IMR-90 (cell line): ENCODE results near the gene TGM6. TPM values are rescaled to one million over a fixed set of nuclear protein-coding genes. Genes with fewer than 3 reads are reported as not detected.

Experiments
- ATAC-seq: fragments of 200-7000 bp; cut with Tn5 transposase; 2 replicates; pipeline ENCODE4 v1.9.1; 2020; ENCODE audit warnings: low read depth, mild to moderate bottlenecking, moderate library complexity
- BruUV-seq: library from RNA; stranded (reverse); fragments of 400-500 nt; replicated peaks from 2 replicates; lab custom pipeline; 2021; lab: Mats Ljungman, UMichigan
- CTCF ChIA-PET: fragments of 300-600 bp; formaldehyde crosslinking; extraction: SDS; loops from one replicate; lab custom pipeline; 2021; ENCODE audit warnings: antibody characterized with exemption; lab: Yijun Ruan, JAX
- POLR2A ChIA-PET: fragments of 300-600 bp; sonication (Branson Sonifier 250); formaldehyde crosslinking; loops from one replicate; lab custom pipeline; 2022; ENCODE audit warnings: antibody characterized with exemption; ENCODE audit not compliant: unreplicated experiment; lab: Charles Lee
- DNase-seq: peaks from one replicate; pipeline ENCODE4 v3.0.0; 2013
- H2AFZ ChIP-seq: replicated peaks from 2 replicates; pipeline ENCODE3; 2013; ENCODE audit warnings: low read length, mild to moderate bottlenecking; ENCODE audit not compliant: poor library complexity
- H2AK5ac ChIP-seq: 2 replicates; pipeline ENCODE4 v1.6.1; 2013; ENCODE audit warnings: low read depth, low read length, inconsistent platforms
- H2AK9ac ChIP-seq: replicated peaks from 2 replicates; pipeline ENCODE3; 2013; ENCODE audit warnings: mild to moderate bottlenecking, low read depth, low read length, moderate library complexity; ENCODE audit not compliant: poor library complexity
- H2BK120ac ChIP-seq: 2 replicates; pipeline ENCODE4 v1.6.1; 2013; ENCODE audit warnings: low read depth, low read length, inconsistent platforms
- H2BK15ac ChIP-seq: 3 replicates; pipeline ENCODE4 v1.6.1; 2013; ENCODE audit warnings: low read depth, low read length, inconsistent platforms
- H2BK20ac ChIP-seq: 2 replicates; pipeline ENCODE4 v1.6.1; 2013; ENCODE audit warnings: low read depth, mild to moderate bottlenecking, inconsistent platforms, low read length, moderate library complexity
- H2BK5ac ChIP-seq: 2 replicates; pipeline ENCODE4 v1.6.1; 2013; ENCODE audit warnings: mild to moderate bottlenecking, low read depth, low read length, inconsistent platforms; ENCODE audit not compliant: poor library complexity, severe bottlenecking
- H3K14ac ChIP-seq: replicated peaks from 2 replicates; pipeline ENCODE4 v1.6.1; 2013; ENCODE audit warnings: low read depth, low read length, inconsistent platforms
- H3K18ac ChIP-seq: 2 replicates; pipeline ENCODE4 v1.6.1; 2013; ENCODE audit warnings: low read depth, low read length, control low read depth
- H3K23ac ChIP-seq: 2 replicates; pipeline ENCODE4 v1.6.1; 2013; ENCODE audit warnings: low read depth, low read length, inconsistent platforms
- H3K27ac ChIP-seq: 2 replicates; pipeline ENCODE4 v1.5.1; 2013; ENCODE audit warnings: mild to moderate bottlenecking, control low read depth, low read length; ENCODE audit not compliant: insufficient read depth
- H3K27me3 ChIP-seq: 2 replicates; pipeline ENCODE4 v1.6.1; 2013; ENCODE audit warnings: low read length; ENCODE audit not compliant: control insufficient read depth, insufficient read depth
- H3K36me3 ChIP-seq: 2 replicates; pipeline ENCODE4 v1.6.1; 2013; ENCODE audit warnings: low read length, mixed read lengths; ENCODE audit not compliant: control insufficient read depth, insufficient read depth
- H3K4ac ChIP-seq: 2 replicates; pipeline ENCODE4 v1.6.1; 2013; ENCODE audit warnings: low read depth, low read length, inconsistent platforms
- H3K4me1 ChIP-seq: 2 replicates; pipeline ENCODE4 v1.6.1; 2013; ENCODE audit warnings: low read length, mixed read lengths; ENCODE audit not compliant: control insufficient read depth, insufficient read depth
- H3K4me2 ChIP-seq: 2 replicates; pipeline ENCODE4 v1.6.1; 2013; ENCODE audit warnings: low read depth, mild to moderate bottlenecking, control low read depth, low read length, moderate library complexity
- H3K4me3 ChIP-seq: 2 replicates; pipeline ENCODE4 v1.5.1; 2013; ENCODE audit warnings: low read depth, mild to moderate bottlenecking, control low read depth, low read length, moderate library complexity; ENCODE audit not compliant: insufficient read depth
- H3K56ac ChIP-seq: 2 replicates; pipeline ENCODE4 v1.6.1; 2013; ENCODE audit warnings: low read length, inconsistent platforms; ENCODE audit not compliant: insufficient read depth; ENCODE audit errors: extremely low read depth
- H3K79me1 ChIP-seq, 2 experiments: 2 replicates each; pipeline ENCODE4 v1.6.1; 2013; ENCODE audit warnings: low read length in 2 of 2, inconsistent platforms in 1 of 2, low read depth in 1 of 2
- H3K9ac ChIP-seq: 2 replicates; pipeline ENCODE4 v1.6.1; 2013; ENCODE audit warnings: low read depth, low read length, control low read depth
- H3K9me1 ChIP-seq: 2 replicates; pipeline ENCODE4 v1.6.1; 2013; ENCODE audit warnings: low read length, inconsistent platforms; ENCODE audit not compliant: insufficient read depth
- H3K9me3 ChIP-seq: 2 replicates; pipeline ENCODE4 v1.6.1; 2013; ENCODE audit warnings: low read length; ENCODE audit not compliant: control insufficient read depth, insufficient read depth
- H4K20me1 ChIP-seq: 2 replicates; pipeline ENCODE4 v1.6.1; 2013; ENCODE audit warnings: low read length, inconsistent platforms; ENCODE audit not compliant: insufficient read depth
- H4K5ac ChIP-seq: 2 replicates; pipeline ENCODE4 v1.6.1; 2013; ENCODE audit warnings: mild to moderate bottlenecking, low read depth, low read length, control low read depth
- H4K8ac ChIP-seq, 2 experiments: 2 replicates each; pipeline ENCODE4 v1.6.1; 2013; ENCODE audit warnings: low read depth in 2 of 2, low read length in 2 of 2, control low read depth in 1 of 2, inconsistent platforms in 1 of 2
- H4K91ac ChIP-seq: 2 replicates; pipeline ENCODE4 v1.6.1; 2013; ENCODE audit warnings: low read depth, low read length, inconsistent platforms; ENCODE audit not compliant: insufficient read depth
- MAFK ChIP-seq: IDR thresholded peaks from 2 replicates; pipeline ENCODE4 v1.6.1; 2012; ENCODE audit warnings: low read depth, low read length, improper control_type of control experiment
- MAZ ChIP-seq: IDR thresholded peaks from 2 replicates; pipeline ENCODE4 v1.6.1; 2012; ENCODE audit warnings: low read depth, mild to moderate bottlenecking, low read length, improper control_type of control experiment, moderate library complexity, borderline replicate concordance
- WGBS, 2 experiments: methylation state at CpG; one replicate each; pipeline versions ENCODE4 v1.1.5 to v1.1.7; 2013; ENCODE audit warnings: missing lambda C conversion rate in 2 of 2; ENCODE audit not compliant: insufficient read length in 1 of 2; ENCODE audit errors: extremely low coverage in 2 of 2; 5-methylcytosine and 5-hydroxymethylcytosine counted together
- dilution Hi-C: fragments of 300-500 bp; cut with HindIII; formaldehyde crosslinking; loops from one replicate; pipeline ENCODE4 v1.14.3; 2018; ENCODE audit warnings: low sequenced_read_pairs; ENCODE audit not compliant: unreplicated experiment
- in situ Hi-C: fragments of 300-500 bp; cut with MboI; formaldehyde crosslinking; loops from 3 replicates; pipeline ENCODE4 v1.14.3; 2019; ENCODE audit warnings: low sequenced_read_pairs, inconsistent platforms, mixed read lengths
- intact Hi-C: fragments of 100-400 bp; cut with micrococcal nuclease; formaldehyde crosslinking; loops from 2 replicates; pipeline ENCODE4 v1.10.0; 2022
- polyA plus RNA-seq, 3 experiments: library from polyadenylated mRNA; depleted of rRNA; stranded (reverse); fragments of >200 nt; gene quantifications; 2 replicates each; pipeline ENCODE4 v1.2.3, GENCODE V29; 2012; ENCODE audit warnings: low replicate concordance in 1 of 3
- total RNA-seq: library from RNA; depleted of rRNA; stranded (reverse); fragments of >200 nt; gene quantifications from 2 replicates; pipeline ENCODE4 v1.2.3, GENCODE V29; 2012
- TF ChIP-seq, protein P1 (sequence below): conservative IDR thresholded peaks from 2 replicates; pipeline ENCODE4 v1.5.1; 2012; ENCODE audit warnings: mild to moderate bottlenecking, low read depth, low read length, improper control_type of control experiment
- TF ChIP-seq, protein P2 (sequence below): fragments of 150-350 bp; IDR thresholded peaks from 2 replicates; pipeline ENCODE4 v1.6.1; 2017; ENCODE audit warnings: mild to moderate bottlenecking, antibody characterized with exemption, low read length, low read depth
- TF ChIP-seq, protein P3 (sequence below): fragments of 150-350 bp; IDR thresholded peaks from 2 replicates; pipeline ENCODE4 v1.6.1; 2016; ENCODE audit warnings: low read depth, mild to moderate bottlenecking, low read length, moderate library complexity, borderline replicate concordance

Gene TGM6
- total and polyA plus RNA-seq, 2 of the 4 experiments (the other 2 are of a cell fraction) = not detected

DNA sequence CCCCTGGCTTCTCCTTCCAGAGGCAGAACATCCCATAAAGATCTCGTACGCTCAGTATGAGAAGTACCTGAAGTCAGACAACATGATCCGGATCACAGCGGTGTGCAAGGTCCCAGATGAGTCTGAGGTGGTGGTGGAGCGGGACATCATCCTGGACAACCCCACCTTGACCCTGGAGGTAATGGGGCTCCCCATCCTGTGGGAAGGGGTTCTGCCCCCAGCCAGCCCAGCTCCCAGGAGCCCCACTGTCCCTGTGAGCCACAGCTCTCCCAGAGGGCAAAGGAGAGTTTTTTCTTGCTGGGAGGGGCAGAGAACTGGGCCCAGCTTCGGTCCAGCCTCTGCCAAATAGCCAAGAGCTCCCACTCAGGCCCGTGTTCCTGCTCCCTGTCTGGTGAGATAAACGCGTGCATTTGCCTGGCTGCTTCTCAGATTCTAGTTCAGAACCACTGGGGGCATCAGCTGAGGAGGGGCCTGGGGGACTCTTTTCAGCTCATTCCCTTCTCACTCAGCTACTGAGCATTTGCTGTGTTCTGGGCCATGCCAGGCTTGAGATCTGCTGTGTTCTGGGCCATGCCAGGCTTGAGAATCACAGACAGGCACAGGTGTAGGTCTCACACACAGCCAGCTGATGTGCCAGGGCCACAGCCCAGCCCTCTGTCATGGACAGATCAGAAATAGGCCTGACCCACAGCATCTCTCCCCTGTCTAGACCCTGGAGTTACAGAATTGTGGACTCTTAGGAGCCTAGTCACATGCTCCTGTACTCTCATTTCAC, 45.4 kb upstream of the TGM6 start:
- Histone ChIP-seq H3K36me3 (no peaks in the 10 kb centered on the region), H4K20me1 (no peaks in the 10 kb centered on the region), H3K79me1 (no peaks in the 10 kb centered on the region), H2BK15ac (no peak overlapping the region), H2AFZ (no peak overlapping the region), H3K27me3 (peaks cover 11% of the 10 kb centered on the region), H3K56ac (no peak overlapping the region), H3K4me3 (no peak overlapping the region), H3K9ac (no peak overlapping the region), H2AK5ac (no peak overlapping the region), H3K14ac (no peak overlapping the region), H3K23ac (no peak overlapping the region), H3K4me1 (no peaks in the 10 kb centered on the region), H3K4me2 (no peak overlapping the region), H4K5ac (no peak overlapping the region), H2BK120ac (no peak overlapping the region), H3K9me3 (no peaks in the 10 kb centered on the region), H3K4ac (no peak overlapping the region), H4K8ac (no peak overlapping the region), H3K18ac (no peak overlapping the region), H2BK5ac (no peak overlapping the region), H4K91ac (no peak overlapping the region), H3K9me1 (no peaks in the 10 kb centered on the region), H2AK9ac (no peak overlapping the region), H3K27ac (no peak overlapping the region), H2BK20ac (no peak overlapping the region)
- TF ChIP-seq, protein P1, sequence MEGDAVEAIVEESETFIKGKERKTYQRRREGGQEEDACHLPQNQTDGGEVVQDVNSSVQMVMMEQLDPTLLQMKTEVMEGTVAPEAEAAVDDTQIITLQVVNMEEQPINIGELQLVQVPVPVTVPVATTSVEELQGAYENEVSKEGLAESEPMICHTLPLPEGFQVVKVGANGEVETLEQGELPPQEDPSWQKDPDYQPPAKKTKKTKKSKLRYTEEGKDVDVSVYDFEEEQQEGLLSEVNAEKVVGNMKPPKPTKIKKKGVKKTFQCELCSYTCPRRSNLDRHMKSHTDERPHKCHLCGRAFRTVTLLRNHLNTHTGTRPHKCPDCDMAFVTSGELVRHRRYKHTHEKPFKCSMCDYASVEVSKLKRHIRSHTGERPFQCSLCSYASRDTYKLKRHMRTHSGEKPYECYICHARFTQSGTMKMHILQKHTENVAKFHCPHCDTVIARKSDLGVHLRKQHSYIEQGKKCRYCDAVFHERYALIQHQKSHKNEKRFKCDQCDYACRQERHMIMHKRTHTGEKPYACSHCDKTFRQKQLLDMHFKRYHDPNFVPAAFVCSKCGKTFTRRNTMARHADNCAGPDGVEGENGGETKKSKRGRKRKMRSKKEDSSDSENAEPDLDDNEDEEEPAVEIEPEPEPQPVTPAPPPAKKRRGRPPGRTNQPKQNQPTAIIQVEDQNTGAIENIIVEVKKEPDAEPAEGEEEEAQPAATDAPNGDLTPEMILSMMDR = no peak
- TF ChIP-seq, protein P2, sequence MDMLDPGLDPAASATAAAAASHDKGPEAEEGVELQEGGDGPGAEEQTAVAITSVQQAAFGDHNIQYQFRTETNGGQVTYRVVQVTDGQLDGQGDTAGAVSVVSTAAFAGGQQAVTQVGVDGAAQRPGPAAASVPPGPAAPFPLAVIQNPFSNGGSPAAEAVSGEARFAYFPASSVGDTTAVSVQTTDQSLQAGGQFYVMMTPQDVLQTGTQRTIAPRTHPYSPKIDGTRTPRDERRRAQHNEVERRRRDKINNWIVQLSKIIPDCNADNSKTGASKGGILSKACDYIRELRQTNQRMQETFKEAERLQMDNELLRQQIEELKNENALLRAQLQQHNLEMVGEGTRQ = no peak
- TF ChIP-seq MAZ (no peak), MAFK (no peak)
- TF ChIP-seq, protein P3, sequence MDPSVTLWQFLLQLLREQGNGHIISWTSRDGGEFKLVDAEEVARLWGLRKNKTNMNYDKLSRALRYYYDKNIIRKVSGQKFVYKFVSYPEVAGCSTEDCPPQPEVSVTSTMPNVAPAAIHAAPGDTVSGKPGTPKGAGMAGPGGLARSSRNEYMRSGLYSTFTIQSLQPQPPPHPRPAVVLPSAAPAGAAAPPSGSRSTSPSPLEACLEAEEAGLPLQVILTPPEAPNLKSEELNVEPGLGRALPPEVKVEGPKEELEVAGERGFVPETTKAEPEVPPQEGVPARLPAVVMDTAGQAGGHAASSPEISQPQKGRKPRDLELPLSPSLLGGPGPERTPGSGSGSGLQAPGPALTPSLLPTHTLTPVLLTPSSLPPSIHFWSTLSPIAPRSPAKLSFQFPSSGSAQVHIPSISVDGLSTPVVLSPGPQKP = no peak
- intact Hi-C loops = no loop called here
- ChIA-PET CTCF (interaction anchor here (0.6 kb wide), 1 partner anchor 113 kb away, joined by 3 read pairs; no protein-coding TSS in a partner anchor), POLR2A (no interaction called here)
- no peak for ATAC-seq
- BruUV-seq = no TSS peak
- DNase-seq = no peak
- dilution Hi-C loops = no loop called here
- in situ Hi-C loops = no loop called here
- no CpG with 5 or more reads among the region's 9 CpGs for WGBS, 2 experiments
